Measurements from ENCODE around the gene SEPHS1. TPM values are rescaled to one million over a fixed set of nuclear protein-coding genes. Genes with fewer than 3 reads are reported as not detected.

The SEPHS1 gene
- total and polyA plus RNA-seq, 2 of the 8 experiments (the other 6 are each of a cell fraction or from before 2014, with no cell fraction given): 270 to 683 TPM

- no peak for TF ChIP-seq CHD7 (IDR thresholded peaks at IDR 0.05; ENCODE audit: insufficient replicate concordance, low read length)
- no peak for TF ChIP-seq TBP (IDR thresholded peaks at IDR 0.05; ENCODE audit: low read depth, low read length)
- TF ChIP-seq, protein P1, sequence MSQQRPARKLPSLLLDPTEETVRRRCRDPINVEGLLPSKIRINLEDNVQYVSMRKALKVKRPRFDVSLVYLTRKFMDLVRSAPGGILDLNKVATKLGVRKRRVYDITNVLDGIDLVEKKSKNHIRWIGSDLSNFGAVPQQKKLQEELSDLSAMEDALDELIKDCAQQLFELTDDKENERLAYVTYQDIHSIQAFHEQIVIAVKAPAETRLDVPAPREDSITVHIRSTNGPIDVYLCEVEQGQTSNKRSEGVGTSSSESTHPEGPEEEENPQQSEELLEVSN (IDR thresholded peaks at IDR 0.05): no peak
- no peak for TF ChIP-seq TAF1 (IDR thresholded peaks at IDR 0.05; ENCODE audit: low read depth, low read length)
- TF ChIP-seq EZH2 (IDR thresholded peaks at IDR 0.05; ENCODE audit: low read depth, low read length, severe bottlenecking): no peak
- no peak for TF ChIP-seq SIX5 (IDR thresholded peaks at IDR 0.05; ENCODE audit: low read depth, low read length)
- no peak for TF ChIP-seq NANOG (IDR thresholded peaks at IDR 0.05; ENCODE audit: insufficient read depth, low read depth, low read length, poor library complexity, severe bottlenecking)
- no peak for TF ChIP-seq FOSL1 (IDR thresholded peaks at IDR 0.05; ENCODE audit: insufficient read depth, low read depth, low read length)
- no peak for TF ChIP-seq KDM1A (IDR thresholded peaks at IDR 0.05; ENCODE audit: borderline replicate concordance, low read length)
- TF ChIP-seq SP2 (IDR thresholded peaks at IDR 0.05; ENCODE audit: low read length): no peak
- TF ChIP-seq BRCA1 (IDR thresholded peaks at IDR 0.05; ENCODE audit: low read depth, low read length): no peak
- no peak for TF ChIP-seq KDM5A (IDR thresholded peaks at IDR 0.05; ENCODE audit: low read length)
These were observed 28.2 kb upstream of the SEPHS1 start (continued) for GRCh38 chr10:13376297-13376696.

All from H1 (cell line).